ENCODE measurements around the gene NTN5. TPM values are rescaled to one million over a fixed set of nuclear protein-coding genes. Genes with fewer than 3 reads are reported as not detected.

Gene NTN5
- total and polyA plus RNA-seq, 9 of the 15 experiments (the other 6 are each of a cell fraction or from before 2014, with no cell fraction given), result not detected

DNA sequence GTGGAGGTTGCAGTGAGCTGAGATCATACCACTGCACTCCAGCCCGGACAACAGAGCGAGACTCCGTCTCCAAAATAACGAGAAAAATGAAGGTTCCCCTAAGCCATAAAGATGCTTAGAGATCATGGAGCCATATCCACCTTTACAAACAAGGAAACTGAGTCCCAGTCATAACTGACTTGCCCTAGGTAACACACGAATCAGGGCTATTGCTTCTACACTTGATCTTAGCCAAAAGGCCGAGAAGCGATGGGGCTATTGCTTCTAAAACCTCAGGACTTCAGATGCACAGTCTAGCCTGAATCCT lies 38.8 kb downstream of the NTN5 start (continued):
- TF ChIP-seq CUX1 (CRISPR knock-in tag; IDR thresholded peaks at IDR 0.05) (0 out of 2 replicates have a peak, but pooled peaks have one; percentile 22), CREB3 (tag; conservative IDR thresholded peaks at IDR 0.05; ENCODE audit: low read depth) (0 out of 2 replicates have a peak, but pooled peaks have one; percentile 23), E2F4 (CRISPR knock-in tag; IDR thresholded peaks at IDR 0.05; ENCODE audit: low read depth) (0 out of 2 replicates have a peak, but pooled peaks have one; percentile 51), ZBTB12 (CRISPR knock-in tag; IDR thresholded peaks at IDR 0.05) (peak; percentile 25; the same call in 1 of the 2 replicates), BRD9 (IDR thresholded peaks at IDR 0.05; ENCODE audit: low read depth, partially characterized antibody) (peak; percentile 15), GTF2A2 (tag; IDR thresholded peaks at IDR 0.05) (no peak), ZNF436 (CRISPR knock-in tag; IDR thresholded peaks at IDR 0.05) (peak; percentile 24; the same call in 1 of the 2 replicates), ZBTB9 (CRISPR knock-in tag; IDR thresholded peaks at IDR 0.05) (peak; percentile 59; the same call in 1 of the 2 replicates), ZNF76 (CRISPR knock-in tag; IDR thresholded peaks at IDR 0.05; ENCODE audit: borderline replicate concordance) (no peak), ZNF121 (CRISPR knock-in tag; conservative IDR thresholded peaks at IDR 0.05) (0 out of 2 replicates have a peak, but pooled peaks have one; percentile 35), HDGF (IDR thresholded peaks at IDR 0.05) (peak; percentile 41; the same call in 1 of the 2 replicates)
